Stimulated activated CD8-positive, alpha-beta memory T cell treated with anti-CD3 and anti-CD28 coated beads, Interleukin-7, amount 100 ng/mL, for 48 hours (primary cell): Measurements from ENCODE around the gene DNAJC2.

Experiments used
- DNase-seq, 2 donors: peaks; one replicate each; pipeline ENCODE4 v3.0.0-alpha.2; 2020; ENCODE audit warnings: low read depth in 1 of 2; ENCODE audit errors: extremely low read depth in 1 of 2

DNAJC2 gene, protein sequence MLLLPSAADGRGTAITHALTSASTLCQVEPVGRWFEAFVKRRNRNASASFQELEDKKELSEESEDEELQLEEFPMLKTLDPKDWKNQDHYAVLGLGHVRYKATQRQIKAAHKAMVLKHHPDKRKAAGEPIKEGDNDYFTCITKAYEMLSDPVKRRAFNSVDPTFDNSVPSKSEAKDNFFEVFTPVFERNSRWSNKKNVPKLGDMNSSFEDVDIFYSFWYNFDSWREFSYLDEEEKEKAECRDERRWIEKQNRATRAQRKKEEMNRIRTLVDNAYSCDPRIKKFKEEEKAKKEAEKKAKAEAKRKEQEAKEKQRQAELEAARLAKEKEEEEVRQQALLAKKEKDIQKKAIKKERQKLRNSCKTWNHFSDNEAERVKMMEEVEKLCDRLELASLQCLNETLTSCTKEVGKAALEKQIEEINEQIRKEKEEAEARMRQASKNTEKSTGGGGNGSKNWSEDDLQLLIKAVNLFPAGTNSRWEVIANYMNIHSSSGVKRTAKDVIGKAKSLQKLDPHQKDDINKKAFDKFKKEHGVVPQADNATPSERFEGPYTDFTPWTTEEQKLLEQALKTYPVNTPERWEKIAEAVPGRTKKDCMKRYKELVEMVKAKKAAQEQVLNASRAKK

GRCh38 chr7:103344453-103345149 lies at the start of gene DNAJC2:
DNAJC2 (minus strand) TSS chr7:103344767; CDS start chr7:103344622, 145 bp downstream.
- peak; percentile 61 to 83 for DNase-seq

- no peak for DNase-seq
Measured at GRCh38 chr7:103391976-103392375, 47.4 kb upstream of the DNAJC2 start.

- no peak for DNase-seq
Measured at GRCh38 chr7:103391150-103391549, 46.6 kb upstream of the DNAJC2 start.

DNA sequence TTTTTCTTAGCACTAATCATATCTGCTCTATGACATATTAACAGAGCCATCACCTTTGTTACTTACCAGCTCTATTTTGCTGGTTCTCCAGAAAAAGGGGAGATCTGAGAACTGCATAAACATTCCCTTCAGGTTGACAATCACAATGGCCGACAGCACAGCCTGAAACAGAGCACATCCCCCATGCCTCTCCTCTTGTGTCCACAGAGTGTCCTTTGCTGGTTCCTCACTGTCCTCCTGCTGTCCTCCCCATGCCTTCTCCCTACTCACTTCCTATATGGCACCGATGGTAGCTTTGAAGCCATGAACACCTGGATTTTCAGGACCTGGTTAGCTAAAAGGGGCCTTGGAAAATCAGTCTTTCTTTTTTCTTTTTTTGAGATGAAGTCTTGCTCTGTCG lies 44.7 kb upstream of the DNAJC2 start:
- no peak for DNase-seq

DNA sequence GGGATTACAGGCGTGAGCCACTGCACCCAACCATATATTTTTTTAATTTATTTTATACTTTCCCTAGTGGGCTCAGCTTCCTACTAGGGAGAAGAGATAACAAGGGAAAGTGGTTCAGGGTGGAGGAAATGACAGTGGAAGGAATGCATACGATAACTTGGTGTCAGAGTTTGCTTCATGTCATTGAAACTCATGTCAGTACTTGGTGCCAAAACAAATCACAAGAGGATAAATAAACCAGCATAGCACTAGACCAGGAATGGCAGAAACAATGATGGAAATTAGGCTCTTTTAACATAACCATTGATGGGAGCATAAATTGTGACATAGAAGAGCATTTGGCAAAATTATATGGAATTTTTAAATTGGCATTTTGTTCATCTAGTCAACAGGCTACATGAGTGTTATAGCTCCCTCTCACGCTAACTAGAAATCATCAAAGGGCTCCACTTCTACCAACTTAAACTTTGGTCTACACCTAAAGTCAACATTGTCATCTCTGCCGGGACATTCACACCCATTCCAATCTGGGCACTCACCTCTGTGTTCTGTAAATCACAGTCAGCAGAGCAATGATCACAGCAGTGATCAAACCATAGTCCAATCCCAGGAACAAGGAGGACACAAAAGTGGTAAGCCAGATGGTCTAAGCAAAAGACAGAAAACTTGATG lies 44.0 kb upstream of the DNAJC2 start:
- DNase-seq = no peak

DNA sequence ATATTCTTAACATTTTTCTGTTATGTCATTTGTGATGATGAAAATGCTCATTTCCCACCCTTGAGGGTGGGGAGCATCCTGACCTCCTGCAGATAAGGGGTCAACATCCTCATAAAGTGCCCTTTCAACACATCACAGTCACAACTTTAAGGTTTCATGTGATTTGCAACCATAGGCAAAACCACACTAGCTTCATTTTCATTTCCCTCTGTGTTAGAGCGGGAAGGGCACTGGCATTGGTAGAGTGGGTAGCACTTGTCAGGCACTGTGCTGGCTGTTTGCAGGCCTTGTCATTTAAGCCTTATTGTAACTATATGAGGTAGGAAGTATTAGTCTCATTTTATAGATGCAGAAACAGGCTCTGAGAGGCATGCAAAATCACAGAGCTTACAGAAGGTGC lies 42.7 kb upstream of the DNAJC2 start:
- DNase-seq = no peak

DNA sequence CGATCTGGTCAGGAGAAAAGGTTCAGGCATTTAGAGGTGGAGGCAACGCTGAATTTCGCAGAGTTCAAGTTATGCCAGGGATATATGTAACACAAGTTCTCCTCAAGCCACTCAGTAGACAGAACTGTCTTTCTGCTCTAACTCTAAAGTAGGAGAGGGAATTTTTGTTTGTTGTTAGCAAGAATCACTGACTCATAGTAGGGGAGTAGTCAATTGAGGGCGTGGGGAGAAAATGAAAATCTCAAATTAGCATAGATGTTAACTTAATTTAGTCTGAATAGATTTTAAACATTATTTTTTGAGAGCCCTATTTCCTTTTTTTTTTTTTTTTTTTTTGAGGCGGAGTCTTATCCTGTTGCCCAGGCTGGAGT lies 37.5 kb upstream of the DNAJC2 start:
- no peak for DNase-seq

DNA sequence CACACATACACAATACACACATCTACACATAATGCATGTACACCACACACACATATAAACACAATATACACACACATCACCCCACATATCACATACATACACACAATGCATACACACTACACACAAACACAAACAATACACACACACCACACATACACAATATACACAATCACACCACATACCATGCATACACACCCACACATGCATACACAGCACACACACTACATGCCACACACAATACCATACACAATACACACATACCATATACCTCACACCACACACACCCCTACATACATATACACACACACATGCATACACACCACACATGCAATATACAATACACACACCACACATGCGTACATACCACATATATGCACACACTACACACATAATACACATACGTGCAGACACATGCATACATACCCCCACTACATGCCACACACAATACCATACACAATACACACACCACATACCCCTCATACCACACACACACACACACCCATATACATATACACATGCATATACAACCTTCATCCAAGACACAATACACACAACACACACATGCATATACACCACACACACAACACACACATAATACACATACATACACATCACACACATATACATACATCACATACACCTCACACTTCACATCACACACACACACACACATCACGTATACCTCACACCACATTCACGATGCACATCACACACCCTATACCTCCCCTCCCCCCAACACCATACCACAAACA lies 36.9 kb upstream of the DNAJC2 start:
- no peak for DNase-seq

- DNase-seq = no peak
Measured at GRCh38 chr7:103380395-103381191, 36.0 kb upstream of the DNAJC2 start.

- no peak for DNase-seq
Measured at GRCh38 chr7:103379270-103379975, 34.9 kb upstream of the DNAJC2 start.

DNA sequence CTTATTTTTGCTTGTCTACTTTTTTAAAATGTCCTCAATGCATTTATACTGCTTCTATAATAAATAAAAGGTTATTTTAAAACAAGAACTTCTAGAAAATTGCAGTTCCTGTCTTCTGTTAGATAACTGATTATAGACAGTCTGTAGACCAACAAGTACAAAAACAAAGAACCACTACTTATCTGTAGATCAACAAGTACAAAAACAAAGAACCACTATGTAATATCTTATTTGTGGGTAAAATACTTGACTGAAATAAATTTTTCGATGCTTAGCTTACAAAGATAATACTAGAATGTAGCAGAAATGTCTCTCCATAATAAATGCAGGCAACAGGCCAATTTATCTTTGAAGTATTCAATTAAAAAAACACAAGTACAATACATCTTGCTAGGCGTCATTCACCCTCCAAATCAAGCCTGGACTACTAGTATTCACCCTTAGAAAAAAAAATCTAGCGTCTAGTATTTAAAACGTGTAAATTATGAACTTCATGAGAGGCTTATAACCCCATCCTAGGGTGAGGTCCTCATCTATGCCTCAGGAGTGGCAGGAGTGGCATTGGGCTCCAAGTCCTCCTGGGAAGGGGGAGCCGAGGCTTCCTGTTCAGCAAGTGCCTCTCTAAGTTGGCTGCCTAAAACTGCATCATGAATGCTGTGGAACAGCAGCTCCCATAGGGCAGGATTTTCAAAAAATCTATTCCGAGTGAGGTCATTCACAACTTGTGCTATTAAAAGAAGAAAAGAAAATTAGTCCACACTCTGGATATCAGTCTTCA lies 29.5 kb upstream of the DNAJC2 start:
- no peak for DNase-seq

DNA sequence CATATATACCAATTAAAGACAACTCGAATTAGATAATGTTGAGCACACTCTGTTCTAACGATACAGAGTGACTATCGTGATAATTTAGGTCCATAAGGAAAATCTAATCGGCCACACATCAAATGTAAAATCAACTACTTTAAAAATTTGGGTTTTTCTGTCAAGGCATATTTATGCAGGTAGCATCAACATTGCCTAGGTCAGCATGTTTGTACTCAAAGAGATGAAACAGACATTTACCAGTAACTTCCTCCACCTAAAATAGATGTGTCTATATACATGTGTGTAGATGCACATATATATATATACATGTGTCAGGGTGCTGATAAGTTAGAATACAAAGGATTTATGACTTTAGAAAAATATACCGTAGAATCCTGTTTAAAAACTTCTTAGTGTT lies 24.9 kb upstream of the DNAJC2 start:
- DNase-seq = no peak

GRCh38 chr7:103349805-103350204 lies 5.2 kb upstream of the DNAJC2 start:
- DNase-seq = no peak

GRCh38 chr7:103348959-103349358 lies 4.4 kb upstream of the DNAJC2 start:
- no peak for DNase-seq

DNA sequence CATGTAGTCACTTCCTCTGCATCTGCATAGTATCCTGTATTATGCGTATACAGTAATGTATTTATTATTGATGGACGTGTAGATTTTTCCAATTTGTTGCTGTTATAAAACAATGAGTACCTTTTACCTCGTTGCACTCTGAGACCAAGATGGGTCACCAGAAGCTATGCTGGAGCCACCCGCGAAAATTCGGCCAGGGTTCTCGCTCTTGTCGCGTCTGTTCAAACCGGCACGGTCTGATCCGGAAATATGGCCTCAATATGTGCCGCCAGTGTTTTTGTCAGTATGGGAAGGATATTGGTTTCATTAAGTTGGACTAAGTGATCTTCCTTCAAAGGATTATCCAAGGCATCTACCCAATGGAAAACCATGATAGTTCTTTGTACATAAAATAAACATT lies 3.9 kb upstream of the DNAJC2 start:
- no peak for DNase-seq

GRCh38 chr7:103347507-103348267 lies 3.1 kb upstream of the DNAJC2 start, which contains the start of gene PSMC2:
PSMC2 (plus strand) TSS chr7:103347643; CDS start chr7:103347712, 69 bp downstream.
- DNase-seq = peak; percentile 53 to 78

GRCh38 chr7:103346396-103346795 lies 1.8 kb upstream of the DNAJC2 start:
- no peak for DNase-seq
